Adrenal gland (tissue), 5 donors: ENCODE measurements around the gene ACP4.

Experiments
- POLR2A ChIP-seq, 2 donors: fragments of 450-650 bp; IDR thresholded peaks; one replicate each; pipeline ENCODE4 v1.6.1; 2017; ENCODE audit warnings: antibody characterized with exemption in 2 of 2, mild to moderate bottlenecking in 2 of 2, moderate library complexity in 1 of 2
- TF ChIP-seq, protein P1 (sequence below), 6 experiments: fragments of 450-650 bp in 4 of 6; fragments of 200-600 bp in 2 of 6; sonication (generic) in 1 of 6; IDR thresholded peaks; 1 replicate in 5 of 6; 2 replicates in 1 of 6; pipeline versions ENCODE4 v1.5.1 to v1.8.0; 2016 to 2021; ENCODE audit warnings: antibody characterized with exemption in 6 of 6, mild to moderate bottlenecking in 2 of 6, moderate library complexity in 1 of 6
- donor health status: DM: no; HTN: no; CAD: no.

DNA sequence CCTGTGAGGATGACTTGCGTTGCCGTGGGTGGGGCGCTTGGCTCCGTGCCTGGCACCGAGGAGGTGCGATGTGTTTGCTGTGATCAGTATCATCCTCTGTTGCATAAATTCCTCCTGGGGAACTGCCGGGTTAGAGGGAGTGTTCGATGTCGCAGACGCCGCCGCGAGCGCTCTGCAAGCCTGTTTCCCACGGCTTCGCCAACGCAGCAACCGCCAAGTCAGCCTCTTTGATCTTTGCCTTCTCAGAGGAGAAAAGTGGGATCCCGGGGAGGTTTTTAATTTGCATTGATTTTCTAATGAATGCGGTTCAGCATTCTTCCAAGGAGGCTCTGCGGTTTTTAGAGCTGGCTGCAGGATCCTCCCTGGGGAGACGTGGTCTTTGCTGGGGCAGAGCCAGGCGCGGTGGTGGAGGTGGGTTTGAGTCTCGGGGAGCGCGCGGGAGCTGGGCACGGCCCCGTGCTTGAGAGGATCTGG is 12.3 kb upstream of the ACP4 start:
- TF ChIP-seq, protein P1, sequence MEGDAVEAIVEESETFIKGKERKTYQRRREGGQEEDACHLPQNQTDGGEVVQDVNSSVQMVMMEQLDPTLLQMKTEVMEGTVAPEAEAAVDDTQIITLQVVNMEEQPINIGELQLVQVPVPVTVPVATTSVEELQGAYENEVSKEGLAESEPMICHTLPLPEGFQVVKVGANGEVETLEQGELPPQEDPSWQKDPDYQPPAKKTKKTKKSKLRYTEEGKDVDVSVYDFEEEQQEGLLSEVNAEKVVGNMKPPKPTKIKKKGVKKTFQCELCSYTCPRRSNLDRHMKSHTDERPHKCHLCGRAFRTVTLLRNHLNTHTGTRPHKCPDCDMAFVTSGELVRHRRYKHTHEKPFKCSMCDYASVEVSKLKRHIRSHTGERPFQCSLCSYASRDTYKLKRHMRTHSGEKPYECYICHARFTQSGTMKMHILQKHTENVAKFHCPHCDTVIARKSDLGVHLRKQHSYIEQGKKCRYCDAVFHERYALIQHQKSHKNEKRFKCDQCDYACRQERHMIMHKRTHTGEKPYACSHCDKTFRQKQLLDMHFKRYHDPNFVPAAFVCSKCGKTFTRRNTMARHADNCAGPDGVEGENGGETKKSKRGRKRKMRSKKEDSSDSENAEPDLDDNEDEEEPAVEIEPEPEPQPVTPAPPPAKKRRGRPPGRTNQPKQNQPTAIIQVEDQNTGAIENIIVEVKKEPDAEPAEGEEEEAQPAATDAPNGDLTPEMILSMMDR (IDR thresholded peaks at IDR 0.05) = no peak
- no peak for TF ChIP-seq POLR2A (IDR thresholded peaks at IDR 0.05)
